Bronchial epithelial cell (primary cell): ENCODE data around the gene PGM2. TPM values are rescaled to one million over a fixed set of nuclear protein-coding genes. Genes with fewer than 3 reads are reported as not detected.

Source experiments
- DNase-seq: peaks from one replicate; pipeline ENCODE4 v3.0.0-alpha.2; 2010; ENCODE audit warnings: low read depth
- FAIRE-seq: peaks from 2 replicates; lab custom pipeline; 2011; peaks lifted over from hg19 to GRCh38; lab: Jason Lieb, UNC
- H3K27me3 ChIP-seq: 2 replicates; pipeline ENCODE4 v1.5.1; 2011; ENCODE audit warnings: low read length; ENCODE audit not compliant: control insufficient read depth, insufficient read depth
- H3K36me3 ChIP-seq: 2 replicates; pipeline ENCODE4 v1.5.1; 2011; ENCODE audit warnings: low read length; ENCODE audit not compliant: control insufficient read depth, insufficient read depth
- H3K4me3 ChIP-seq: 2 replicates; pipeline ENCODE4 v1.5.1; 2011; ENCODE audit warnings: mild to moderate bottlenecking, low read depth, low read length, control low read depth
- CTCF ChIP-seq: IDR thresholded peaks from 2 replicates; pipeline ENCODE4 v1.5.1; 2011; ENCODE audit warnings: mild to moderate bottlenecking, moderate library complexity, low read length, control low read depth, inconsistent platforms; ENCODE audit not compliant: insufficient read depth, severe bottlenecking
- total RNA-seq: library from RNA; depleted of rRNA; stranded (reverse); fragments of >200 nt; gene quantifications from 2 replicates; pipeline ENCODE4 v1.2.1, GENCODE V29; 2014

Gene PGM2
- total RNA-seq, 1 donor from 2014 or later: 59.2 TPM

GRCh38 chr4:37889849-37890800 lies 63.6 kb downstream of the PGM2 start:
- Histone ChIP-seq H3K36me3 (no peaks in the 10 kb centered on the region), H3K4me3 (peak overlapping the region; percentile 46), H3K27me3 (peaks cover 22% of the 10 kb centered on the region)
- FAIRE-seq (no peak), DNase-seq (no peak)
- peak; percentile 36 for TF ChIP-seq CTCF

- no peak for DNase-seq
- no peaks in the 10 kb centered on the region for H3K36me3 ChIP-seq
These were observed 64.3 kb downstream of the PGM2 start, which contains the start of gene TBC1D1 for GRCh38 chr4:37890801-37891259. TSS of gene TBC1D1 (plus strand) at chr4:37891084. CDS start at chr4:37902096, 11,012 bp downstream.

GRCh38 chr4:37891260-37892159 lies 65.0 kb downstream of the PGM2 start:
- no peak for FAIRE-seq

More at GRCh38 chr4:37890801-37891259, 64.3 kb downstream of the PGM2 start, which contains the start of gene TBC1D1:
- peak within 1 kb of the TSS; percentile 46 for H3K4me3 ChIP-seq
- no peak for FAIRE-seq
- H3K27me3 ChIP-seq: peaks cover 22% of the 10 kb centered on the region
- TF ChIP-seq CTCF: no peak

GRCh38 chr4:37892641-37893040 lies 66.2 kb downstream of the PGM2 start:
- no peak for FAIRE-seq
- Histone ChIP-seq H3K27me3 (peaks cover 22% of the 10 kb centered on the region), H3K36me3 (no peaks in the 10 kb centered on the region), H3K4me3 (no peak overlapping the region)
- DNase-seq: no peak
- no peak for TF ChIP-seq CTCF

More at GRCh38 chr4:37891260-37892159, 65.0 kb downstream of the PGM2 start:
- DNase-seq: no peak
- Histone ChIP-seq H3K27me3 (peaks cover 22% of the 10 kb centered on the region), H3K4me3 (peak overlapping the region; percentile 46), H3K36me3 (no peaks in the 10 kb centered on the region)
- TF ChIP-seq CTCF: no peak

GRCh38 chr4:37893164-37893563 lies 66.7 kb downstream of the PGM2 start:
- FAIRE-seq (no peak), DNase-seq (no peak)
- H3K4me3 ChIP-seq: no peak overlapping the region
- H3K27me3 ChIP-seq: peaks cover 23% of the 10 kb centered on the region
- no peaks in the 10 kb centered on the region for H3K36me3 ChIP-seq
- TF ChIP-seq CTCF: no peak
